Sigmoid colon (tissue), 4 donors: ENCODE data around the gene OPCML.

ENCODE experiments used
- EP300 ChIP-seq, 4 donors: sonication (generic); formaldehyde crosslinking; IDR thresholded peaks; one replicate each; pipeline ENCODE4 v1.6.1; 2017; ENCODE audit warnings: antibody characterized with exemption in 4 of 4
- POLR2A ChIP-seq, 2 donors: fragments of 450-650 bp; IDR thresholded peaks; one replicate each; pipeline ENCODE4 v1.6.1; 2016; ENCODE audit warnings: antibody characterized with exemption in 2 of 2, mild to moderate bottlenecking in 2 of 2, moderate library complexity in 2 of 2
- POLR2AphosphoS5 ChIP-seq, 4 donors: sonication (generic); formaldehyde crosslinking; IDR thresholded peaks; one replicate each; pipeline ENCODE4 v1.6.1; 2017; ENCODE audit warnings: antibody characterized with exemption in 4 of 4
- TF ChIP-seq, protein P1 (sequence below), 4 experiments: fragments of 450-650 bp in 3 of 4; fragments of 200-600 bp in 1 of 4; IDR thresholded peaks; one replicate each; pipeline ENCODE4 v1.5.1; 2016 to 2019; ENCODE audit warnings: antibody characterized with exemption in 4 of 4, mild to moderate bottlenecking in 3 of 4, moderate library complexity in 2 of 4

DNA sequence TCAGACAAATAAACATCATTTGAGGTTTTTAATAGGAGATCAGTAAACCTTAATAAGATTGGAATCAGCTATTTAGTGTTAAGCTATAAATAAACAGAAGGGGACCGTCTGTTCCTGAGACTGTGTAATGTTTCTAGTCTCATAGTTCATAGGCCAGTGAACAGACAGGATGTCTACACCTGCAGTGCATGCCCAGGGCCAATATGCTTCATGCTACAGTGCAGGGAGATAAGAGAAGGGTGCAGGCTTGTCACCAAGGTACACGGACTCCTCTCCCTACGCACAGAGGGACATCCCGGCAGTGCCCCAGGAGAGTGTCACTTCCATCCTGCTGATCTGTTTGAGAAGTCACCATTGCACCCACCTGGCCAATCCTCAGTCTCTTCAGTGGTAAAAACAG, 148.6 kb downstream of the OPCML start:
- TF ChIP-seq, protein P1, sequence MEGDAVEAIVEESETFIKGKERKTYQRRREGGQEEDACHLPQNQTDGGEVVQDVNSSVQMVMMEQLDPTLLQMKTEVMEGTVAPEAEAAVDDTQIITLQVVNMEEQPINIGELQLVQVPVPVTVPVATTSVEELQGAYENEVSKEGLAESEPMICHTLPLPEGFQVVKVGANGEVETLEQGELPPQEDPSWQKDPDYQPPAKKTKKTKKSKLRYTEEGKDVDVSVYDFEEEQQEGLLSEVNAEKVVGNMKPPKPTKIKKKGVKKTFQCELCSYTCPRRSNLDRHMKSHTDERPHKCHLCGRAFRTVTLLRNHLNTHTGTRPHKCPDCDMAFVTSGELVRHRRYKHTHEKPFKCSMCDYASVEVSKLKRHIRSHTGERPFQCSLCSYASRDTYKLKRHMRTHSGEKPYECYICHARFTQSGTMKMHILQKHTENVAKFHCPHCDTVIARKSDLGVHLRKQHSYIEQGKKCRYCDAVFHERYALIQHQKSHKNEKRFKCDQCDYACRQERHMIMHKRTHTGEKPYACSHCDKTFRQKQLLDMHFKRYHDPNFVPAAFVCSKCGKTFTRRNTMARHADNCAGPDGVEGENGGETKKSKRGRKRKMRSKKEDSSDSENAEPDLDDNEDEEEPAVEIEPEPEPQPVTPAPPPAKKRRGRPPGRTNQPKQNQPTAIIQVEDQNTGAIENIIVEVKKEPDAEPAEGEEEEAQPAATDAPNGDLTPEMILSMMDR (IDR thresholded peaks at IDR 0.05): no peak
- TF ChIP-seq EP300 (IDR thresholded peaks at IDR 0.05) (no peak), POLR2A (IDR thresholded peaks at IDR 0.05) (no peak), POLR2AphosphoS5 (IDR thresholded peaks at IDR 0.05) (no peak)
